Upper lobe of left lung (tissue), 6 donors: ENCODE measurements around the gene SLC25A1. TPM values are rescaled to one million over a fixed set of nuclear protein-coding genes. Genes with fewer than 3 reads are reported as not detected.

Source experiments
- ATAC-seq, 2 donors: fragments of 200-7000 bp; cut with Tn5 transposase; one replicate each; pipeline ENCODE4 v1.9.1; 2022; ENCODE audit warnings: mild to moderate bottlenecking in 2 of 2, moderate library complexity in 2 of 2; ENCODE audit not compliant: low FRiP score in 2 of 2
- DNase-seq, 2 donors: peaks; one replicate each; pipeline ENCODE4 v3.0.0-alpha.2; 2019 to 2020
- H3K27ac ChIP-seq, 4 donors: fragments of 200-600 bp; sonication (generic); one replicate each; pipeline ENCODE4 v1.5.1; 2016 to 2019
- H3K27me3 ChIP-seq, 4 donors: fragments of 200-600 bp; sonication (generic); one replicate each; pipeline ENCODE4 v1.5.1; 2017 to 2019
- H3K36me3 ChIP-seq, 4 donors: fragments of 200-600 bp; sonication (generic); one replicate each; pipeline ENCODE4 v1.5.1; 2016 to 2019
- H3K4me1 ChIP-seq, 4 donors: fragments of 200-600 bp; sonication (generic); one replicate each; pipeline ENCODE4 v1.5.1; 2018 to 2019
- H3K4me3 ChIP-seq, 4 donors: fragments of 200-600 bp; sonication (generic); one replicate each; pipeline ENCODE4 v1.5.1; 2017 to 2019; ENCODE audit warnings: mild to moderate bottlenecking in 2 of 4, moderate library complexity in 1 of 4
- H3K9me3 ChIP-seq, 4 donors: fragments of 200-600 bp; sonication (generic); one replicate each; pipeline ENCODE4 v1.5.1; 2018 to 2019
- CTCF ChIP-seq, 6 experiments: fragments of 450-650 bp in 4 of 6; fragments of 200-600 bp in 2 of 6; sonication (generic) in 2 of 6; IDR thresholded peaks; one replicate each; pipeline ENCODE4 v1.5.1; 2016 to 2019; ENCODE audit warnings: antibody characterized with exemption in 6 of 6
- EP300 ChIP-seq, 4 donors: sonication (generic); formaldehyde crosslinking; IDR thresholded peaks; one replicate each; pipeline ENCODE4 v1.5.1; 2017; ENCODE audit warnings: antibody characterized with exemption in 4 of 4, control low read depth in 2 of 4
- POLR2A ChIP-seq, 4 donors: fragments of 450-650 bp; IDR thresholded peaks; one replicate each; pipeline ENCODE4 v1.5.1; 2016 to 2017; ENCODE audit warnings: antibody characterized with exemption in 4 of 4, mild to moderate bottlenecking in 2 of 4
- POLR2AphosphoS5 ChIP-seq, 2 donors: sonication (generic); formaldehyde crosslinking; IDR thresholded peaks; one replicate each; pipeline ENCODE4 v1.5.1; 2017; ENCODE audit warnings: antibody characterized with exemption in 2 of 2
- WGBS, 2 donors: methylation state at CpG; one replicate each; pipeline ENCODE4 v1.1.5; 2017 to 2018; 5-methylcytosine and 5-hydroxymethylcytosine counted together
- total RNA-seq, 6 donors: library from RNA; depleted of rRNA in 4 of 6; stranded (reverse); fragments of >200 nt in 4 of 6; gene quantifications; one replicate each; pipeline versions ENCODE4 v1.1.0 to v1.2.1, GENCODE V29; 2016 to 2021
- donor health status: DM: no; HTN: no; CAD: no; lungs with moderate emphysema.
- donor health status: DM: no; HTN: yes; CAD: no; lungs with severe emphysema.

Gene SLC25A1
- total RNA-seq, 6 donors from 2014 or later = 26.2 to 82.1 (median 71.5) TPM

- Histone ChIP-seq H3K4me3 (no peak overlapping the region), H3K9me3 (no peaks in the 10 kb centered on the region), H3K4me1 (no peaks in the 10 kb centered on the region), H3K36me3 (peaks cover 0 to 25% (median 4%) of the 10 kb centered on the region in 4 donors), H3K27ac (no peak overlapping the region), H3K27me3 (no peaks in the 10 kb centered on the region)
- no peak for TF ChIP-seq POLR2AphosphoS5 (IDR thresholded peaks at IDR 0.05)
- TF ChIP-seq CTCF (IDR thresholded peaks at IDR 0.05) = no peak
- no peak for TF ChIP-seq EP300 (IDR thresholded peaks at IDR 0.05)
- TF ChIP-seq POLR2A (IDR thresholded peaks at IDR 0.05) = no peak
- DNase-seq = no peak
- WGBS, 2 donors = 88 to 91% methylated on average over 10 of the region's 10 CpGs
- no peak for ATAC-seq
Observed at GRCh38 chr22:19197997-19198865, 19.7 kb upstream of the SLC25A1 start.

GRCh38 chr22:19196841-19197612, 18.5 kb upstream of the SLC25A1 start:
- Histone ChIP-seq H3K4me3 (no peak overlapping the region), H3K4me1 (no peaks in the 10 kb centered on the region), H3K9me3 (no peaks in the 10 kb centered on the region), H3K27ac (no peak overlapping the region), H3K27me3 (no peaks in the 10 kb centered on the region), H3K36me3 (peaks cover 0 to 25% (median 4%) of the 10 kb centered on the region in 4 donors)
- no peak for DNase-seq
- 80 to 83% methylated on average over 11 of the region's 11 CpGs for WGBS, 2 donors
- no peak for ATAC-seq
- TF ChIP-seq EP300 (IDR thresholded peaks at IDR 0.05) = no peak
- TF ChIP-seq CTCF (IDR thresholded peaks at IDR 0.05) = no peak
- no peak for TF ChIP-seq POLR2AphosphoS5 (IDR thresholded peaks at IDR 0.05)
- TF ChIP-seq POLR2A (IDR thresholded peaks at IDR 0.05) = no peak

- WGBS, 2 donors = 70 to 82% methylated on average over 11 to 23 of the region's 23 CpGs
- Histone ChIP-seq H3K4me3 (no peak overlapping the region), H3K9me3 (no peaks in the 10 kb centered on the region), H3K27ac (no peak overlapping the region), H3K36me3 (peaks cover 0 to 25% (median 4%) of the 10 kb centered on the region in 4 donors), H3K27me3 (no peaks in the 10 kb centered on the region), H3K4me1 (no peaks in the 10 kb centered on the region)
- peak in 1 of 2 donors; percentile 52 for DNase-seq
- TF ChIP-seq POLR2AphosphoS5 (IDR thresholded peaks at IDR 0.05) = no peak
- no peak for ATAC-seq
Observed at GRCh38 chr22:19195796-19196731, 17.5 kb upstream of the SLC25A1 start.

- no peak for TF ChIP-seq POLR2A (IDR thresholded peaks at IDR 0.05)
- TF ChIP-seq EP300 (IDR thresholded peaks at IDR 0.05) = no peak
- TF ChIP-seq CTCF (IDR thresholded peaks at IDR 0.05) = no peak
- TF ChIP-seq POLR2AphosphoS5 (IDR thresholded peaks at IDR 0.05) = no peak
- H3K36me3 ChIP-seq = peaks cover 0 to 25% (median 4%) of the 10 kb centered on the region in 4 donors
- no peak overlapping the region for H3K27ac ChIP-seq
- H3K4me1 ChIP-seq = no peaks in the 10 kb centered on the region
- 93 to 96% methylated on average over 11 to 16 of the region's 16 CpGs for WGBS, 2 donors
- no peaks in the 10 kb centered on the region for H3K9me3 ChIP-seq
- DNase-seq = no peak
- H3K27me3 ChIP-seq = no peaks in the 10 kb centered on the region
- no peak overlapping the region for H3K4me3 ChIP-seq
- ATAC-seq = no peak
Observed at GRCh38 chr22:19194766-19195536, 16.4 kb upstream of the SLC25A1 start.
